ENCODE data around the gene AP1AR.
A peak's percentile ranks its signal among the peaks of the same experiment; 100 is the strongest.
"Not testable (repeated sequence)": the region's sequence is repeated elsewhere in the genome, so short reads cannot be mapped to it uniquely, and the experiment has no call there.

AP1AR gene, protein sequence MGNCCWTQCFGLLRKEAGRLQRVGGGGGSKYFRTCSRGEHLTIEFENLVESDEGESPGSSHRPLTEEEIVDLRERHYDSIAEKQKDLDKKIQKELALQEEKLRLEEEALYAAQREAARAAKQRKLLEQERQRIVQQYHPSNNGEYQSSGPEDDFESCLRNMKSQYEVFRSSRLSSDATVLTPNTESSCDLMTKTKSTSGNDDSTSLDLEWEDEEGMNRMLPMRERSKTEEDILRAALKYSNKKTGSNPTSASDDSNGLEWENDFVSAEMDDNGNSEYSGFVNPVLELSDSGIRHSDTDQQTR

DNA sequence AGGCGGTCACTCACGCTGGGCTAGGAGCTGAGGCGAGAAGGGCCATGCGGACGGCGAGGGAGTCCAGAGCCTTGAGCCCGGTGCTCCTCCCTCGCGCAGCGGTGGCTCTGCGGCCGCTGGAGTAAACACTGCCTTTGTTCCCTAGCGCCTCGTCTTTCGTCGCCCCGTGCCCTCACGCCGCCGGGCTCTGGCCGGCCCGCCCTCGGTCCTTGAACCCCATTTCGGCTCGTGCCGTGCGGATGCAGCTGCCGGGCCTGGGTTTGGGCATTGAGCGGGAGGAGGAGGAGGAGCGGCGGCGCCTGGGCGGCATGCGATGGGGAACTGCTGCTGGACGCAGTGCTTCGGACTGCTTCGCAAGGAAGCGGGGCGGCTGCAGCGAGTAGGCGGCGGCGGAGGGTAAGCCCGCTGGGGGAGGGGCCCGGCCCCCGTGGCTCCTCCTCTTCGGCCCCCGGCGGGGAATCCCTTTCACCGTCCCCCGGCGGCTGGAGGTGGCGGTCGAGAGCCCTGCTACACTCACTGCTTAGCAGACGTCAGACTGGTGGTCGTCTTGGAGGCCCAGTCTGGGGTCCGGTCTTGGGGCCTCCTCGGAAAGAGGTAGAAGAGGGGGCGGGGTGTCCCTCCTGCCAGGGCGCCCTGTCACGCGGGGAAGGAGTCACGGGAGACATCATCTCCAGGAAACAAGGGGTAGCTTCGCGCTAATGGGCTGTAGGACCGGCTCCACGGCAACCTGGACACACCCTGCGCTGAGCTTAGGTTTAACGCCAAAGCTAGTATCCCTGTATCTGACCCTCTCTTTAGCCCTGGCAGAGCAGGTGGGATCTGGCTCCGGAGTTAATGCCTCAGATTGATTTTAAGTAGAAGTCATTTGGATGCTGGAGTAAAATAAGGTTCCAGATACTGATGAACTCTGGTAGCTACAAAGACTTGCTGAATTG lies at the start of gene AP1AR:
TSS of gene AP1AR (plus strand) at position 9 of the 935 bp plus-strand sequence. CDS start at position 314, 305 bp downstream.
- DNase-seq (ENCODE audit: low spot score), result peak; percentile 83

DNA sequence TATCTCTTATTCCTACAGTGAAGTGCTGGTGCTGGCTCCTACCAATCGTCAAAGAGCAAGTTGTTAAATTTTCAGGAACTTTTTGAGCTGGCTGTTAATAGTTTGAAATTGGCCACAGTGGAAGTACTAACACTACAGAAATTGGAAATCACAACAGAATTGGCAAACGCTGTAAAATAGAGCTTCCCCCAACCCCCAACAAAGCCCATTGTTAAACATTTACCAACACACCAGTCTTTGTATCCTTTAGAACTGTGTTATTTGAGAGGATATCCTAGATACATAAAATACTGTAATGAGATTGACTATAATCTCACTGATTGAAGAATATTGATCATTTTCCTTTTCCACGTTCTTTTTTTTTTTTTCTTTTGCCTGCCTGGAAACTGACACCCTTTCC lies 49.0 kb upstream of the AP1AR start:
- peak; percentile 13 for DNase-seq (ENCODE audit: low spot score)

DNA sequence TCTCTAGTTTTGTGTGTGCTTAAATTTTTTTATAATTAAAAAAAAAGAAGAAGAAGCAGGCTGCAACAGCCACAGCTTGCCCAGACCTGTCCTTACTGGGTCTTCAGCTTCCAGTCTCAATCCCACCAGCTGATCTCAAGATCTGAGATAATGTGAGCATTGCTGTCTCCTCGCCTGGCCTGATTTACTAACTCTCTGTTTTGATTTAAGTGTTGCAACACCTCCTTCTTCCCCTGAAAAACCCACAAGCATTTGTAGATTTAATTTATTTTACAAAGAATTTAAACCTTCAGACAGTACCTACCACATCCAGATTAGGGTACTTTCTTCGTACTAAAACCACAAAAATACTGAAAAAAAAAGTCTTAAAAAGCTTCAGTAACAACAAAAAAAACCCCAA lies 48.3 kb upstream of the AP1AR start:
- no peak for DNase-seq (ENCODE audit: low spot score)

DNA sequence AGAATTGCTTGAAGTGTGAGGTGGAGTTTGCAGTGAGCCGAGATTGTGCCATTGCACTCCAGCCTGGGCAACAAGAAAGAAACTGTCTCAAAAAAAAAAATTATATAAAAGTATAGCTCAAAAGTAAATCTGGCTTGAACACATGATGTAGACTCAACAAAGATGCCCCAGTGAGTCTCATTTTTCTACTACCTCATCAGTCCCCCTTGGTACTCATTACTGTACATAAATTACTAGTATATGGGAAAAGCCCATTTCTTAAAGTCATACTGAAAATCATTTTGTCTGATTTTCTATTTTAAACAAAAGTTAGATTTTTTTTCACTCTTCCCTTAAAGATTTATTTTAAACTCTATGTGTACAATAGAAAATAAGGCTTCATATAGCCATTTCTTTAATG lies 47.1 kb upstream of the AP1AR start:
- no peak for DNase-seq (ENCODE audit: low spot score)

DNA sequence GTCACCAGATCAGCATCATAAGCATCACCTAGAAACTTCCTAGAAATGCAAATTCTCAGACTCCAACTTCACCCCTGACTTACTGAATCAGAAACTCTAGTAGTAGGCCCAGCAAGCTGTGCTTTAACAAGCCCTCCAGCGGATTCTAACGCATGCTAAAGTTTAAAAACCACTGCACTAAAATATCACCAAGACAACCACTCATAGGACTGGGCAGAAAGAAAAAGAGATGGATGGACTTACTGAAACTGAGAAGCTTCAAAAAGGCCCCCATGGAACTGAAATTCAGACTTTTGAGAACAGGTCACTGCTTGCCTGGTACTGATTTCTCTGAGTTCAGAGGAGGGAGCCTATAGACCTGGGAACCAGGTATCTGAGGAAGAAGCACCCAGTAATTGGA lies 46.3 kb upstream of the AP1AR start:
- DNase-seq (ENCODE audit: low spot score), result no peak

DNA sequence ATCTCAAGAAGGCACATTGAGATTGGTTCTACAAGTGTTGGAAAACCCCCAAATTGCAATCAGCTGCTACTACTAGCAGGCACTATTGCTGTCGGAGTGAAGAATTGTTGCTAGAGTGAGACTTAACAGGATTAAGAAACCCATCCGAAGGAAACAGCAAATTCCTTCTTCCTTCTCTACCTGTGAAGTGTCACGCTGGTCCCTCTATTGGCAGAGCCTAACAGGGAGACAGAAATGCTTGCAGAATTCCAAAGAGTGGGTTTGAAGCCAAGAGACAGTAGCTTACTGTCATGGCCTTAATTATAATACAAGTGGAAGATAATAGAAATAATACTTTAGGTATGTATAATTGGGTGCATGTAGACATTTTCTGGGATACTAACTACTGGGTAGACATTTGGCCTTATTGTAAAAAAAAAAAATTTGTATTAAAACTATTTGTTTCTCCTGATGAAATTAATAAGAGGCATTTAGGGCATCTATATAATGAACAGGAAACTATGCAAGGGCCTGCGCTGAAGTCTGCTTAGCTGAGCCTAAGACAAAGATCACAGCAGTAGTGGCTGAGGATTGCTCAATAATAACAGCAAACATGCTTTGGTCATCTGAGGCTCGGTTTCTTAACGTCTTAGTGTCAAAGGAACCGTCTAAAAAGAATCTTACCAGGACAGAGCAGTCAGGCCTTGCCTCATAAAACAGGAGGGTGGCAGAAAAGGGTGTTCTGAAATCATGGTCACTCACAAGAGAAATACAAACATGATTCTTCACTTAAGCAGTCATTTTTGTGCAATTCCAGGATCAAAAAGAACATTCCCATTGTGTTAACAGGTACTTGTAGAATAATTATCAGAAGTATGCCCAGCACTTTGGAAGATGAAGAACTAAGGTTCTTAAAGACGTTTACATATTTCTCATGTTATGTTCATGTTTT lies 45.6 kb upstream of the AP1AR start:
- no peak for DNase-seq (ENCODE audit: low spot score)

DNA sequence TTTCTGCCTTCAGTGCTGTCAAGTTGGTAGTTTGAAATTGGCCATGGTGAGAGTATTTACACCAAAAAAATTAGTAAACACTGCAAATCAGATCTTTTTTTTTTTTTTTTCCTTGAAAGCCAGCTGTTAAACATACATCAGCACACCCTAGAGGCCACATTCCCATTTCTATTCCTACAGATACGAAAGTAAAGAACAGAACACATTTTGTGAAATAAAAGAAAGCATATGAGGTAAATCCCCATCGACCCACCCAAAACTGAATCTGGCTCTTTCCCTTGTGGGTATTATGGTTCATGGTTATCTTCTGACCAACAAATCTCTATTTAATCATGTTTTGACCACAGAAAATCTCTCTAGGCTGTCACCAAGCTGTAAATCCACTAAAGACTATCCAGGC lies 41.8 kb upstream of the AP1AR start:
- DNase-seq (ENCODE audit: low spot score), result no peak

DNA sequence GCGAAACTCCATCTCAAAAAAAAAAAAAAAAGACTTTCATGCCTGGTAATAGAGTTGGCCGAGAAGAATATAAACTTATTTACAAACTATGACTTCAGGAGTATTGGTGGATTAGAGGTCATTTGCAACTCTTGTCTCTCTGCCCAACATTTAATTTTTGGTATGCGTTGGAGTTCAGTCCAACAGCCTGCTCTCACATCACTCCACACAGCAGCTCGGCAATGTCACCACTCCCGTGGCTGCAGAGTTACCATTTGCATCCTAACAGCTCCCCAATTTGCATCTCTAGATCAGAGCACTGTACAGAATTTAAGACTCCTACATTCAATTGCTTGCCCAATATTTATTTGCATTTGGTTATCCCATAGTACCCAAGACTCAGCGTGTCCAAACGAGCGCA lies 40.9 kb upstream of the AP1AR start:
- DNase-seq (ENCODE audit: low spot score), result no peak

DNA sequence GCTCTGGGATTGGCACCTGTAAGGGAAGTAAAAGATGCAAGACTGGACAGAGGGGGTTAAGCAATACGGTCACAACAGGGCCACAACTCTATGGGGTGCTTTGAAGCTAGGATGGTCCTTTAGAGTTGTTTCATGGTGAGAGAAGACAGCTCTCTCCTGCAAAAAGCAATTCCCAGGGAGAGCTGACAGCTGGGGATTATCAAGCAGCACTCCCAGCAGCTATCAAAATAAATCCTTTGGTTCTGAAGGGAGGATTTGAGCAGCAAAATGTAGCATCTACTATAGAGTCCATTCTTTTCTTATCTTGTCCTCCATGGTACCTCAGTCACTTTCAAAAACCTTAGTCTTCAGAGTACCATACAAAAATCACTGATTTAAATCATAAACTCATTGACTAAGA lies 35.1 kb upstream of the AP1AR start:
- DNase-seq (ENCODE audit: low spot score), result no peak

DNA sequence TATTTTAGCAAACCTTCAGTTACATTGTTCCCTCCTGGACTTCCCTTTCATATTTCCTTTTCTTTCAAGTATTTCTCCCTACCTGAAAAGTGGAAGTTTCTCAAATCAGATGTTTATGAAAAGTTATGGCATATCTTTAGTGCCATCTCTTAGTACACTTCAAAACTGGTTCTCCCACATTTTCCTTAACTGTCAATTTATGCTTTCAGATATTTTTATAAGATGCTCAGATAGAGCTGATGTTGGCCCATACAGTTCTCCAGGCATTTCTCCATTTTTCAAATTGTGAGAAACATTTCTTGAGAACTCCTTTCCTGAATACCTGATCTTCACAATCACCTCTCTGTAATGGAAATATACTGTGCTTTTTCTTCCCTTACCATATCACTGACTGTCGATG lies 32.5 kb upstream of the AP1AR start:
- no peak for DNase-seq (ENCODE audit: low spot score)

DNA sequence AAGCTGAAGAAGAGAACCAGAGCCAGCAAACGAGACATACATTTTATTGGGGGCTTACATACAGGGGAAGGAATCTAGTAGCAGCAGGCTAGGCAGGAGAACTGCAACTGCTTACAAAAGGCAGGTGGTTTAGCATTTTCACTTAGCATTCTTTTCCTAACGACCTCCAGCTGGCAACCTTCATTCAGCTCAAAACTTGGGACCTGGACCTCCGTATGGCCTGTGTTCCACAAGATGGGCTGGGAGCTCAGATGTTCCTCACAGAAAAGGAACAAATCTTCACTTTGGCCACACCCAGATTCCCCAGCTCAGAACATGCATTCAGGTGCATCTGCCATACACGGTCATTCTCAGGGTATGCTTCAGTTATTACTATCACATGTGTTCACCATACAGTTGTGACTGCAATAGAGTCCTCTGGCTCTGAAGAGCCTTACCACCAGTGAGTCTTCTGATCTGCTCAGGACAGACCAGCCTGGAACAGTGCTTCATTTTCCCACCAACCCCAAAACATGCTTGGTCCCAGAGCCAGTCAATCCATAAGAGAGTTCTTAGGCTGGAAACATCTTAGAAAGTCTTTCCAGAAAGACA lies 29.6 kb upstream of the AP1AR start:
- DNase-seq (ENCODE audit: low spot score), result no peak

DNA sequence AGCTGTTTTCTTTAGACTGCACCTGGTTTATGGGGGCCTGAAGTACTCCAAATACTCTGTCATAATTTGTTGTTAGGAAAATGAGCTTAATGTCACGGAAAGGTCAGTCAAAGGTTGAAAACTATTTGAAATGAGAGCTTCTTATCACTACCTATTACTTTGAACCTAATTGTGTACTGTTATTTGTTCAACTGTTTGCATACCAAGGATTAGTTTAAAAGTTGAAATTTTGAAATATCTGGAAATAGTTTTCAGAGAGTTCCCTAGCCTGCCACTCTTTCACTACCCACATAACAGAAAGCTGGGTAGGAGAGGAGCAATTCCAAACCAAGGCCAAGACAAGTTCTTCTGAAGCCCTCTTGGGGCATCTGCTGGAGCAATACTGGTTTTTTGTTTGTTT lies 28.0 kb upstream of the AP1AR start:
- DNase-seq (ENCODE audit: low spot score), result no peak

DNA sequence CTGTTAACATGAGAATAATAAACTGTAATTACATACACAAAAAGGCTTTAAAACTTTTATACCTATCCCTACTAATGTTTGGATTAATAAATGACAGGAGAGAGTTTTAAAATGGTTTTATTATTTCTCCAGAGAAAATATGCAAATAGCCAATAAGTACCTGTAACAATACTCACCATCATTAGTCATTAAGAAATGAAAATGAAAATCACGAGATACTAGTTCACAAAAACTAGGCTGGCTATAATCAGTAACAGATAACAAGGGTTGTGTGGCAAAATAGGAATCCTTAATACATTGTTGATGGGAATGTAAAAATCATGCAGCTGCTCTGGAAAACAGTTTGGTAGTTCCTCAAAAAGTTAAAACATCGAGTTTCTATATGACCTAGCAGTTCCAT lies 25.2 kb upstream of the AP1AR start:
- no peak for DNase-seq (ENCODE audit: low spot score)

DNA sequence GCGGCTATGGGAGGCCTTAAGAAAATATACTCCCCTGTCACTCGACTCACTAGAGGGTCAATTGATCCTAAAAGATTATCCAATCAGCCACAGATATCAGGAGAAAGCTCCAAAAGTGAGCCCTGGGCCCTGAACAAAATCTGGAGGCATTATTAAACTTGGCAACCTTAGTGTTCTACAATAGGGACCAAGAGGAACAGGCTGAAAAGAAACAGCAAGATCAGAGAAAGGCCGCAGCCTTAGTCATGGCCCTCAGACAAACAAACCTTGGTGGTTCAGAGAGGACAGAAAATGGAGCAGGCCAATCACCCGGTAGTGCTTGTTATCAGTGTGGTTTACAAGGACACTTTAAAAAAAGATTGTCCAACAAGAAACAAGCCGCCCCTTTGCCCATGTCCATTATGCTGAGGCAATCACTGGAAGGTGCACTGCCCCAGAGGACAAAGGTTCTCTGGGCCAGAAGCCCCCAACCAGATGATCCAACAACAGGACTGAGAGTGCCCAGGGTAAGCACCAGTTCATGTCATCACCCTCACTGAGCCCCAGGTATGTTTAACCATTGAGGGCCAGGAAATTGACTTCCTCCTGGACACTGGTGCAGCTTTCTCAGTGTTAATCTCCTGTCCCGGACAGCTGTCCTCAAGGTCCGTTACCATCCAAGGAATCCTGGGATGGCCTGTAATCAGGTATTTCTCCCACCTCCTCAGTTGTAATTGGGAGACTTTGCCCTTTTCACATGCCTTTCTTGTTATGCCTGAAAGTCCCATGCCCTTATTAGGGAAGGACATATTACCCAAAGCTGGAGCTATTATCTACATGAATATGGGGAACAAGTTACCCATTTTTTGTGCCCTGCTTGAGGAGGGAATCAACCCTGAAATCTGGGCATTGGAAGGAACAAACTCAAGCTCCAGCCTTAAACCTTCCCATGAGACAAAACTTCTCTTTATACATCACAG lies 23.2 kb upstream of the AP1AR start:
- not testable (repeated sequence) for DNase-seq (ENCODE audit: low spot score)

DNA sequence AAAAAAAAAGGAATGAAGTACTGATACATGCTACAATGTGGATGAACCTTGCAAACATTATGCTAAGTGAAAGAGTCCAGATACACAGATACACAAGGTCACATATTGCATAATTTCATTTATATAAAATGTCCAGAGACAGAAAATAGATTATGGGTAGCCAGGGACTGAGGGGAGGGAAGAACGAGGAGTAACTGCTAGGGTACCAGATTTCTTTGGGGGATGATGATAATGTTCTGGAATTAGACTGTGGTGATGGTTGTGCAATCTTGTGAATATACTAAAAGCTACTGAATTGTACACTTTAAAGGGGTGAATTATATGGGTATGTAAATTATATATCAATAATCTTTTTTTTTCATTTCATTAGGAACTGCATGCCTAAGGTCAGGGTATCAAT lies 20.8 kb upstream of the AP1AR start:
- no peak for DNase-seq (ENCODE audit: low spot score)

DNA sequence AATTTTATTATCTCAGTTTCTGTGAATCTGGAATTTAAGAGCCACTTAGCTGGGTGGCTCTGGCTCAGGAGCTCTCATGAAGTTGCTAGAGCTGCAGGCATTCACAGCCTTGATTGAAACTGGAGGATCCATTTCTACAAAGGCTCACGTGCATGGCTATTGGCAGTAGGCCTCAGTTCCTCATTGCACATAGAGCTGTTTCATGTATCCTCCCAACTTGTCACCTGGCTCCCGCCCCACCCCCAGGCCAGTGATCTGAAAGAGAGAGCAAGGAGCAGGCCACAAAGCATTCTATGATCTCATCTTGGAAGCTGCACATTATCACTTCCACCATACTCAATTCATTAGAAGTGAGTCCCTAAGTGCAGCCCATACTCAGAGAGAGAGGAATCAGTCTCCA lies 18.5 kb upstream of the AP1AR start:
- DNase-seq (ENCODE audit: low spot score), result no peak

DNA sequence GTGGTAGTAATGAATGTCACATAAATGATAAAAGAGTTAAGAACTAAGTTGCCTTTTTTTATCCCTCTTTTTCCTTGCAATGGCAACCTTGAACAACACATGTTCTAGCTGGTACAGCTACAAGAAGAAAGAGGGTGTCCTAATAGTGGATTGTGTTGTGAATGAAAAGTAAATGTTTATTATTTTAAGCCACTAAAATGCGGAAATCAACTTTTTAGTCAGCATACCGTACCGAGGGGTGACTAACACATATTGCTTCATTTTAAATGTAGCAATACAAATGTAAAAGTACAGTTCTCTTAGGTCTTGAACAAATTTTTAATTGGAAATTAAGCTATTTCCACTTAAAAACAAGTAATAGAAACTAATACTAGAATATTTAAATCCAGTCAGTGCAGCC lies 17.7 kb upstream of the AP1AR start:
- no peak for DNase-seq (ENCODE audit: low spot score)

DNA sequence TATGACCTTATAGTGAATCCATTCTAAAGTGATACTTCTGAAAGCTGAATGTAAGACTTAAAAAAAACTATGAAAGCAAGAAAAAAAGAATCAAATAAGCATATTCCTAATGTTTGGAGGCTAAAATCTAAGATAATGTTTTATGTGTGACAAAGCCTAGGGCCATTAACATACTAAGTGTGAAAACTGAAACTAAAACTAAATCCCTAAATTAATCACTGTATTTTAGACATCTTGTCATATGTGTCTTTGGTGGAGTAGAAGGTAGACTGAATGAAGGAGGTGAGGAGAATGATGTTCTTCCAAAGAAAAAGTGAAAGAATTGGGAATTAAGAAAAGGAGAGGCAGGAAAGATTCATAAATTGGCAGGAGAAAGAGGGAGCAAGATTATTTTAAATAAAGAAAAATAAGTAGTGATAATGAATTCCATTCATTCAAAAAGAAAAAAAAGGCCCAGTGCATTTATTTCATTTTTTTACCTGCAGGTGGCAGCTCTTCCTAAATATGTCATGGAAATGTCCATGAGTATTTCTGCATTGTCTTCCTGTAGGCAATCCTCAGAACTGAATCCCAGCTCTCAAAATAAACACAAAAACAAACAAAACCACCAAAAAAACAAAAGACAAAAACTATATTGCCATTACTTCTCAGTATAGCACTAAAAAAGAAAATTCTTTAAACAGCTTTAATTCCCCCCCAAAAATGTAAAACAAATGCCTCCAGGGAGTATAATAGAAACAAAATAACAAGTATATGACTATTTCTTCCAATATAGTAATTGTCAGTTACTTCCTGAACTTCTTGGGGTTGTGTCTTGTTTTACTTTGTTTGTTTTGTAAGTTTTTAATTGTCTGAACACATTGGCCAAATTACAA lies 17.0 kb upstream of the AP1AR start:
- no peak for DNase-seq (ENCODE audit: low spot score)

DNA sequence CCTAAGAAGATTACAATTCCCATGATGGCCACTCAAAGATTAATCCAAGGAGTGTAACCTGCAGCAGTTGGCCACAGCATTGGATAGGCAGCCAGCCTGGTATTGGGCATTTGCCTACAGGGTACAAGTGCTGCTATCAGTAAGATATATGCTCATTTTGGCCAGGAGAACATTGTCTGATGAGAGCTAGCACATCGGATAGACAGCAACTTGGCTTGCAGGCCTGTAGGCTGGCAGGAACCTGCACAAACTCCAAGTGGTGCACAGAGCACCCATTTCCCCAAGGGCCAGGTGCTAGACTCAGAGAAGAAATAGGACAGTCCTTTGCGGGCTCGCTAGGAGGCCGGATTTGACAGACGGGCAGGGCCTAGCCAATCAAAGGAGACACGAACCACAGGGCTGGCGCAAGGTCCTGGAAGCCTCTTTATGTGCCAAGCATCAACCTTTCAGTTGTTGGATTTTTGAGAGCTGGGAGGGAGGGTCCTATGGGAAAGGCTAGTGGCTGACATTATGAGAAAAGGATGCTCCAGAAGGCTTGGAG lies 11.7 kb upstream of the AP1AR start:
- no peak for DNase-seq (ENCODE audit: low spot score)

Measured in Ammon's horn (tissue), 1 donor.